ENCODE data around the gene SRP68.
A peak's percentile ranks its signal among the peaks of the same experiment; 100 is the strongest.

SRP68 gene

GRCh38 chr17:76048711-76049110 is 23.6 kb downstream of the SRP68 start:
- peak; percentile 72 for ATAC-seq
- TF ChIP-seq PATZ1 (CRISPR knock-in tag; IDR thresholded peaks at IDR 0.05; ENCODE audit: borderline replicate concordance): no peak
- no peak for TF ChIP-seq ZFP30 (CRISPR knock-in tag; IDR thresholded peaks at IDR 0.05)
- no peak for TF ChIP-seq CSRNP3 (CRISPR knock-in tag; IDR thresholded peaks at IDR 0.05)
- TF ChIP-seq SNAI2 (CRISPR knock-in tag; IDR thresholded peaks at IDR 0.05): no peak
- TF ChIP-seq ZNF70 (CRISPR knock-in tag; IDR thresholded peaks at IDR 0.05): no peak
- no peak for TF ChIP-seq RARB (CRISPR knock-in tag; IDR thresholded peaks at IDR 0.05)
- TF ChIP-seq ARNTL (CRISPR knock-in tag; IDR thresholded peaks at IDR 0.05; ENCODE audit: borderline replicate concordance, low read depth): no peak
- no peak for TF ChIP-seq OSR1 (CRISPR knock-in tag; IDR thresholded peaks at IDR 0.05)
- no peak for TF ChIP-seq ZFP3 (CRISPR knock-in tag; IDR thresholded peaks at IDR 0.05)
- TF ChIP-seq BACH2 (CRISPR knock-in tag; IDR thresholded peaks at IDR 0.05; ENCODE audit: borderline replicate concordance): no peak
- TF ChIP-seq POU6F1 (CRISPR knock-in tag; IDR thresholded peaks at IDR 0.05; ENCODE audit: borderline replicate concordance, low read depth): no peak
- no peak for TF ChIP-seq CREB5 (CRISPR knock-in tag; IDR thresholded peaks at IDR 0.05; ENCODE audit: low read depth)
- TF ChIP-seq PPARA (CRISPR knock-in tag; IDR thresholded peaks at IDR 0.05; ENCODE audit: borderline replicate concordance): no peak
- TF ChIP-seq ESRRG (CRISPR knock-in tag; IDR thresholded peaks at IDR 0.05): no peak
- no peak for TF ChIP-seq TOX (CRISPR knock-in tag; IDR thresholded peaks at IDR 0.05; ENCODE audit: borderline replicate concordance)
- TF ChIP-seq ISL1 (CRISPR knock-in tag; IDR thresholded peaks at IDR 0.05): no peak
- no peak for TF ChIP-seq TSHZ2 (CRISPR knock-in tag; IDR thresholded peaks at IDR 0.05)

GRCh38 chr17:76048025-76048605 is 24.2 kb downstream of the SRP68 start:
- TF ChIP-seq ZNF70 (CRISPR knock-in tag; IDR thresholded peaks at IDR 0.05) (no peak), TCF4 (CRISPR knock-in tag; IDR thresholded peaks at IDR 0.05; ENCODE audit: borderline replicate concordance) (no peak)
- ATAC-seq: peak; percentile 6; the same call in 1 of the 3 replicates

GRCh38 chr17:76046064-76046463 is 26.3 kb downstream of the SRP68 start:
- no peak for ATAC-seq
- TF ChIP-seq GLIS3 (CRISPR knock-in tag; IDR thresholded peaks at IDR 0.05): no peak
- TF ChIP-seq ZNF565 (CRISPR knock-in tag; conservative IDR thresholded peaks at IDR 0.05; ENCODE audit: low read depth): no peak
- no peak for TF ChIP-seq ZFP3 (CRISPR knock-in tag; IDR thresholded peaks at IDR 0.05)
- no peak for TF ChIP-seq ZC3H10 (CRISPR knock-in tag; IDR thresholded peaks at IDR 0.05)
- no peak for TF ChIP-seq SNAI2 (CRISPR knock-in tag; IDR thresholded peaks at IDR 0.05)
- TF ChIP-seq OSR1 (CRISPR knock-in tag; IDR thresholded peaks at IDR 0.05): no peak
- no peak for TF ChIP-seq POU6F1 (CRISPR knock-in tag; IDR thresholded peaks at IDR 0.05; ENCODE audit: borderline replicate concordance, low read depth)
- TF ChIP-seq ESRRG (CRISPR knock-in tag; IDR thresholded peaks at IDR 0.05): no peak
- no peak for TF ChIP-seq ZNF70 (CRISPR knock-in tag; IDR thresholded peaks at IDR 0.05)
- no peak for TF ChIP-seq ZFP30 (CRISPR knock-in tag; IDR thresholded peaks at IDR 0.05)
- TF ChIP-seq CSDC2 (CRISPR knock-in tag; IDR thresholded peaks at IDR 0.05): no peak
- TF ChIP-seq ISL1 (CRISPR knock-in tag; IDR thresholded peaks at IDR 0.05): no peak
- TF ChIP-seq CREB5 (CRISPR knock-in tag; IDR thresholded peaks at IDR 0.05; ENCODE audit: low read depth): no peak
- no peak for TF ChIP-seq TSHZ2 (CRISPR knock-in tag; IDR thresholded peaks at IDR 0.05)
